ENCODE measurements around the gene KRCC1. TPM values are rescaled to one million over a fixed set of nuclear protein-coding genes. Genes with fewer than 3 reads are reported as not detected.

Gene KRCC1
- polyA plus RNA-seq, 1 donor from 2014 or later = 26.6 TPM

GRCh38 chr2:88078643-88079172 is 23.1 kb upstream of the KRCC1 start:
- no peak overlapping the region for H3K9ac ChIP-seq (ENCODE audit: low read length)
- no peak overlapping the region for H3K4me3 ChIP-seq (ENCODE audit: low read length)
- no peaks in the 10 kb centered on the region for H3K9me2 ChIP-seq (ENCODE audit: insufficient read depth, low read length)
- no peaks in the 10 kb centered on the region for H3K79me2 ChIP-seq (replicated peaks; ENCODE audit: insufficient read depth, low read length)
- H3F3A ChIP-seq (ENCODE audit: insufficient read depth, low read length, poor library complexity, severe bottlenecking) = no peaks in the 10 kb centered on the region
- H4K20me1 ChIP-seq (ENCODE audit: insufficient read depth) = no peaks in the 10 kb centered on the region
- no peaks in the 10 kb centered on the region for H3K9me3 ChIP-seq (ENCODE audit: low read length)
- no peaks in the 10 kb centered on the region for H3K36me3 ChIP-seq (ENCODE audit: insufficient read depth, low read length)
- no peak overlapping the region for H3K4me2 ChIP-seq (ENCODE audit: low read length)
- H3K27me3 ChIP-seq (ENCODE audit: insufficient read depth, low read depth, low read length) = no peaks in the 10 kb centered on the region
- no peak overlapping the region for H2AFZ ChIP-seq (ENCODE audit: low read depth, low read length)
- no peak overlapping the region for H3K27ac ChIP-seq (ENCODE audit: low read length)
- TF ChIP-seq, protein P1, sequence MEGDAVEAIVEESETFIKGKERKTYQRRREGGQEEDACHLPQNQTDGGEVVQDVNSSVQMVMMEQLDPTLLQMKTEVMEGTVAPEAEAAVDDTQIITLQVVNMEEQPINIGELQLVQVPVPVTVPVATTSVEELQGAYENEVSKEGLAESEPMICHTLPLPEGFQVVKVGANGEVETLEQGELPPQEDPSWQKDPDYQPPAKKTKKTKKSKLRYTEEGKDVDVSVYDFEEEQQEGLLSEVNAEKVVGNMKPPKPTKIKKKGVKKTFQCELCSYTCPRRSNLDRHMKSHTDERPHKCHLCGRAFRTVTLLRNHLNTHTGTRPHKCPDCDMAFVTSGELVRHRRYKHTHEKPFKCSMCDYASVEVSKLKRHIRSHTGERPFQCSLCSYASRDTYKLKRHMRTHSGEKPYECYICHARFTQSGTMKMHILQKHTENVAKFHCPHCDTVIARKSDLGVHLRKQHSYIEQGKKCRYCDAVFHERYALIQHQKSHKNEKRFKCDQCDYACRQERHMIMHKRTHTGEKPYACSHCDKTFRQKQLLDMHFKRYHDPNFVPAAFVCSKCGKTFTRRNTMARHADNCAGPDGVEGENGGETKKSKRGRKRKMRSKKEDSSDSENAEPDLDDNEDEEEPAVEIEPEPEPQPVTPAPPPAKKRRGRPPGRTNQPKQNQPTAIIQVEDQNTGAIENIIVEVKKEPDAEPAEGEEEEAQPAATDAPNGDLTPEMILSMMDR (IDR thresholded peaks at IDR 0.05; ENCODE audit: poor library complexity, severe bottlenecking) = no peak
- no peak for TF ChIP-seq TAF1 (IDR thresholded peaks at IDR 0.05; ENCODE audit: low read depth)
- no peak for TF ChIP-seq EP300 (conservative IDR thresholded peaks at IDR 0.05; ENCODE audit: poor library complexity, severe bottlenecking)
- TF ChIP-seq SMC3 (conservative IDR thresholded peaks at IDR 0.05; ENCODE audit: poor library complexity) = no peak
- TF ChIP-seq POLR2AphosphoS5 (IDR thresholded peaks at IDR 0.05) = no peak
- TF ChIP-seq MXI1 (conservative IDR thresholded peaks at IDR 0.05; ENCODE audit: poor library complexity, severe bottlenecking) = no peak

- H3F3A ChIP-seq (ENCODE audit: insufficient read depth, low read length, poor library complexity, severe bottlenecking) = no peaks in the 10 kb centered on the region
- no peaks in the 10 kb centered on the region for H4K20me1 ChIP-seq (ENCODE audit: insufficient read depth)
- no peaks in the 10 kb centered on the region for H3K27me3 ChIP-seq (ENCODE audit: insufficient read depth, low read depth, low read length)
- TF ChIP-seq POLR2AphosphoS5 (IDR thresholded peaks at IDR 0.05) = no peak
- TF ChIP-seq, protein P1 (IDR thresholded peaks at IDR 0.05; ENCODE audit: poor library complexity, severe bottlenecking) = no peak
- no peak for TF ChIP-seq REST (IDR thresholded peaks at IDR 0.05; ENCODE audit: borderline replicate concordance)
- no peak for TF ChIP-seq TAF1 (IDR thresholded peaks at IDR 0.05; ENCODE audit: low read depth)
- TF ChIP-seq RAD21 (conservative IDR thresholded peaks at IDR 0.05) = no peak
- no peak for TF ChIP-seq MXI1 (conservative IDR thresholded peaks at IDR 0.05; ENCODE audit: poor library complexity, severe bottlenecking)
- TF ChIP-seq EP300 (conservative IDR thresholded peaks at IDR 0.05; ENCODE audit: poor library complexity, severe bottlenecking) = no peak
- TF ChIP-seq SMC3 (conservative IDR thresholded peaks at IDR 0.05; ENCODE audit: poor library complexity) = no peak
- TF ChIP-seq EZH2 (IDR thresholded peaks at IDR 0.05; ENCODE audit: borderline replicate concordance, insufficient read depth, low read length, poor library complexity, severe bottlenecking) = no peak
- no peaks in the 10 kb centered on the region for H3K79me2 ChIP-seq (replicated peaks; ENCODE audit: insufficient read depth, low read length)
- H3K9me2 ChIP-seq (ENCODE audit: insufficient read depth, low read length) = no peaks in the 10 kb centered on the region
- no peak overlapping the region for H3K27ac ChIP-seq (ENCODE audit: low read length)
- H2AFZ ChIP-seq (ENCODE audit: low read depth, low read length) = no peak overlapping the region
- no peaks in the 10 kb centered on the region for H3K36me3 ChIP-seq (ENCODE audit: insufficient read depth, low read length)
- H3K9me3 ChIP-seq (ENCODE audit: low read length) = no peaks in the 10 kb centered on the region
- no peak overlapping the region for H3K4me2 ChIP-seq (ENCODE audit: low read length)
- H3K4me3 ChIP-seq (ENCODE audit: low read length) = no peak overlapping the region
- no peak overlapping the region for H3K9ac ChIP-seq (ENCODE audit: low read length)
These were observed 21.5 kb upstream of the KRCC1 start for GRCh38 chr2:88077080-88077479.
